Measurements from ENCODE around the gene NUB1.

GRCh38 chr7:151322906-151323305 is 18.7 kb upstream of the NUB1 start:
- TF ChIP-seq, protein P1, sequence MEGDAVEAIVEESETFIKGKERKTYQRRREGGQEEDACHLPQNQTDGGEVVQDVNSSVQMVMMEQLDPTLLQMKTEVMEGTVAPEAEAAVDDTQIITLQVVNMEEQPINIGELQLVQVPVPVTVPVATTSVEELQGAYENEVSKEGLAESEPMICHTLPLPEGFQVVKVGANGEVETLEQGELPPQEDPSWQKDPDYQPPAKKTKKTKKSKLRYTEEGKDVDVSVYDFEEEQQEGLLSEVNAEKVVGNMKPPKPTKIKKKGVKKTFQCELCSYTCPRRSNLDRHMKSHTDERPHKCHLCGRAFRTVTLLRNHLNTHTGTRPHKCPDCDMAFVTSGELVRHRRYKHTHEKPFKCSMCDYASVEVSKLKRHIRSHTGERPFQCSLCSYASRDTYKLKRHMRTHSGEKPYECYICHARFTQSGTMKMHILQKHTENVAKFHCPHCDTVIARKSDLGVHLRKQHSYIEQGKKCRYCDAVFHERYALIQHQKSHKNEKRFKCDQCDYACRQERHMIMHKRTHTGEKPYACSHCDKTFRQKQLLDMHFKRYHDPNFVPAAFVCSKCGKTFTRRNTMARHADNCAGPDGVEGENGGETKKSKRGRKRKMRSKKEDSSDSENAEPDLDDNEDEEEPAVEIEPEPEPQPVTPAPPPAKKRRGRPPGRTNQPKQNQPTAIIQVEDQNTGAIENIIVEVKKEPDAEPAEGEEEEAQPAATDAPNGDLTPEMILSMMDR (IDR thresholded peaks at IDR 0.05) = no peak
- TF ChIP-seq POLR2A (IDR thresholded peaks at IDR 0.05) = no peak

All from heart left ventricle (tissue), 13 donors.